A549 (cell line): ENCODE results near the gene TMUB2. TPM values are rescaled to one million over a fixed set of nuclear protein-coding genes. Genes with fewer than 3 reads are reported as not detected.

Experiments
- ATAC-seq, 2 experiments: fragments of 200-7000 bp in 1 of 2; fragments of >200 bp in 1 of 2; cut with Nextera tagmentation in 1 of 2; cut with Tn5 transposase in 1 of 2; 3 replicates each; pipeline versions ENCODE4 v1.8.0 to v1.9.1; 2018 to 2020; ENCODE audit warnings: mild to moderate bottlenecking in 1 of 2, moderate library complexity in 1 of 2
- CTCF ChIA-PET: fragments of 300-600 bp; sonication (Branson Sonifier 250); formaldehyde crosslinking; extraction: SDS; loops from one replicate; lab custom pipeline; 2021; ENCODE audit warnings: antibody characterized with exemption, inconsistent platforms; lab: Yijun Ruan, JAX
- POLR2A ChIA-PET: fragments of 350-600 bp; formaldehyde crosslinking; extraction: SDS; loops from one replicate; lab custom pipeline; 2021; ENCODE audit warnings: antibody characterized with exemption, inconsistent platforms; lab: Yijun Ruan, JAX
- DNase-seq, 2 experiments: peaks; one replicate each; pipeline versions ENCODE4 v3.0.0 to v3.0.0-alpha.2; 2011 to 2016; ENCODE audit warnings: low read depth in 1 of 2, low spot score in 1 of 2
- FAIRE-seq: peaks from 2 replicates; lab custom pipeline; 2011; peaks lifted over from hg19 to GRCh38; lab: Jason Lieb, UNC
- H3K27ac ChIP-seq, 2 experiments: fragments of >200 bp; sonication (Bioruptor Twin); formaldehyde crosslinking; 3 replicates each; pipeline ENCODE4 v1.5.1; 2016 to 2017
- H3K4me1 ChIP-seq: fragments of >200 bp; sonication (Bioruptor Twin); formaldehyde crosslinking; 3 replicates; pipeline ENCODE4 v1.6.1; 2016
- H3K4me2 ChIP-seq: fragments of >200 bp; sonication (Bioruptor Twin); formaldehyde crosslinking; 3 replicates; pipeline ENCODE4 v1.6.1; 2016
- H3K4me3 ChIP-seq: fragments of >200 bp; sonication (Bioruptor Twin); formaldehyde crosslinking; 3 replicates; pipeline ENCODE4 v1.5.1; 2016
- H3K9me3 ChIP-seq: fragments of >200 bp; sonication (Bioruptor Twin); formaldehyde crosslinking; 3 replicates; pipeline ENCODE4 v1.6.1; 2016
- ATOH8 ChIP-seq: fragments of 250-450 bp; sonication (Bioruptor Pico); IDR thresholded peaks from 2 replicates; pipeline ENCODE4 v1.5.0; 2020; ENCODE audit warnings: low read depth, mild to moderate bottlenecking, moderate library complexity
- CBX2 ChIP-seq: fragments of 200-600 bp; sonication (generic); IDR thresholded peaks from 2 replicates; pipeline ENCODE4 v1.6.1; 2016; ENCODE audit warnings: low read depth, mild to moderate bottlenecking, borderline replicate concordance
- CHD2 ChIP-seq: fragments of 150-350 bp; IDR thresholded peaks from 2 replicates; pipeline ENCODE4 v1.6.1; 2014; ENCODE audit warnings: low read length; ENCODE audit not compliant: partially characterized antibody
- CHD4 ChIP-seq: fragments of 200-600 bp; sonication (generic); IDR thresholded peaks from 2 replicates; pipeline ENCODE4 v1.6.1; 2016; ENCODE audit warnings: antibody characterized with exemption, mild to moderate bottlenecking, borderline replicate concordance
- FOSB ChIP-seq: fragments of 250-450 bp; sonication (Bioruptor Pico); IDR thresholded peaks from 2 replicates; pipeline ENCODE4 v1.5.0; 2020; ENCODE audit warnings: mild to moderate bottlenecking, moderate library complexity
- HDAC2 ChIP-seq: fragments of 200-600 bp; sonication (generic); IDR thresholded peaks from 2 replicates; pipeline ENCODE4 v1.6.1; 2016
- HMGXB4 ChIP-seq: fragments of 250-450 bp; sonication (Bioruptor Pico); IDR thresholded peaks from 2 replicates; pipeline ENCODE4 v1.5.0; 2021; ENCODE audit warnings: mild to moderate bottlenecking, moderate library complexity, borderline replicate concordance
- HOXA7 ChIP-seq: fragments of 250-450 bp; sonication (Bioruptor Pico); IDR thresholded peaks from 2 replicates; pipeline ENCODE4 v1.5.0; 2020; ENCODE audit warnings: mild to moderate bottlenecking, moderate library complexity
- JUN ChIP-seq, 2 experiments: fragments of >200 bp; sonication (Bioruptor Twin); formaldehyde crosslinking; IDR thresholded peaks; 2 replicates in 1 of 2; 3 replicates in 1 of 2; pipeline ENCODE4 v1.6.1; 2016 to 2017
- MAX ChIP-seq: IDR thresholded peaks from 2 replicates; pipeline ENCODE4 v1.6.1; 2012
- NFE2L2 ChIP-seq: fragments of 150-350 bp; conservative IDR thresholded peaks from 2 replicates; pipeline ENCODE4 v1.6.1; 2014; ENCODE audit warnings: low read length
- NPAS2 ChIP-seq: fragments of 250-450 bp; sonication (Bioruptor Pico); IDR thresholded peaks from 2 replicates; pipeline ENCODE4 v1.8.0; 2022; ENCODE audit warnings: mild to moderate bottlenecking, moderate library complexity, borderline replicate concordance
- PBX3 ChIP-seq: IDR thresholded peaks from 2 replicates; pipeline ENCODE4 v1.6.1; 2012
- PHF8 ChIP-seq: fragments of 200-600 bp; sonication (generic); IDR thresholded peaks from 2 replicates; pipeline ENCODE4 v1.6.1; 2016; ENCODE audit warnings: low read depth, mild to moderate bottlenecking, antibody characterized with exemption, moderate library complexity, borderline replicate concordance
- POLR2A ChIP-seq: IDR thresholded peaks from 2 replicates; pipeline ENCODE4 v1.6.1; 2012; ENCODE audit warnings: mild to moderate bottlenecking, low read length
- RAD21 ChIP-seq, 2 experiments: fragments of >200 bp in 1 of 2; sonication (Bioruptor Twin) in 1 of 2; formaldehyde crosslinking in 1 of 2; IDR thresholded peaks in 1 of 2; conservative IDR thresholded peaks in 1 of 2; 2 replicates in 1 of 2; 3 replicates in 1 of 2; pipeline ENCODE4 v1.6.1; 2012 to 2018; ENCODE audit warnings: inconsistent platforms in 1 of 2
- RARB ChIP-seq: fragments of 250-450 bp; sonication (Bioruptor Pico); IDR thresholded peaks from 2 replicates; pipeline ENCODE4 v1.8.0; 2021; ENCODE audit warnings: mild to moderate bottlenecking, moderate library complexity
- RCOR1 ChIP-seq: fragments of 150-350 bp; IDR thresholded peaks from 2 replicates; pipeline ENCODE4 v1.6.1; 2014; ENCODE audit warnings: antibody characterized with exemption, low read length, low read depth
- RNF2 ChIP-seq: fragments of 200-600 bp; sonication (generic); IDR thresholded peaks from 2 replicates; pipeline ENCODE4 v1.6.1; 2016; ENCODE audit warnings: low read depth, mild to moderate bottlenecking, antibody characterized with exemption, moderate library complexity, borderline replicate concordance
- SMC3 ChIP-seq: fragments of >200 bp; sonication (Bioruptor Twin); formaldehyde crosslinking; IDR thresholded peaks from 3 replicates; pipeline ENCODE4 v1.6.1; 2018; ENCODE audit warnings: inconsistent platforms
- TFCP2L1 ChIP-seq: fragments of 250-450 bp; sonication (Bioruptor Pico); IDR thresholded peaks from 2 replicates; pipeline ENCODE4 v1.5.0; 2021; ENCODE audit warnings: mild to moderate bottlenecking
- TP53 ChIP-seq: fragments of 250-450 bp; sonication (Bioruptor Pico); IDR thresholded peaks from 2 replicates; pipeline ENCODE4 v1.5.0; 2021; ENCODE audit warnings: mild to moderate bottlenecking, moderate library complexity
- ZC3H11A ChIP-seq: fragments of 450-650 bp; IDR thresholded peaks from 2 replicates; pipeline ENCODE4 v1.6.1; 2014; ENCODE audit warnings: antibody characterized with exemption, mild to moderate bottlenecking
- ZSCAN20 ChIP-seq: fragments of 250-450 bp; sonication (Bioruptor Pico); IDR thresholded peaks from 2 replicates; pipeline ENCODE4 v1.8.0; 2022; ENCODE audit warnings: mild to moderate bottlenecking, moderate library complexity
- WGBS: methylation state at CpG from one replicate; pipeline ENCODE4 v1.1.6; 2017; ENCODE audit errors: missing lambda C conversion rate; 5-methylcytosine and 5-hydroxymethylcytosine counted together
- polyA plus RNA-seq, 4 experiments: library from polyadenylated mRNA; depleted of rRNA in 3 of 4; stranded (reverse); fragments of >200 nt; fragmentation: RNase III in 1 of 4; extraction: RNeasy Plus Mini Kit Qiagen cat#74134 plus additional on column Dnase treatment in 1 of 4; gene quantifications; 2 replicates in 3 of 4; 3 replicates in 1 of 4; pipeline ENCODE4 v1.2.3, GENCODE V29; 2011 to 2017

TMUB2 gene
- polyA plus RNA-seq, 2 of the 4 experiments (the other 2 are of a cell fraction): 36.2 to 42.0 TPM

GRCh38 chr17:44221084-44221861 is 34.5 kb downstream of the TMUB2 start:
- ATAC-seq: peak; percentile 31 to 74
- peak overlapping the region; percentile 89 for H3K4me3 ChIP-seq
- H3K9me3 ChIP-seq: no peaks in the 10 kb centered on the region
- FAIRE-seq: no peak
- CTCF ChIA-PET: interaction anchor here (0.8 to 11.1 kb wide), 30 partner anchors 8 to 302 kb away, joined by 3 to 135 read pairs (median 4); partner anchors contain the start of genes GRN, RUNDC3A and SLC25A39
- H3K27ac ChIP-seq: peak overlapping the region; percentile 97 to 99
- no peak for TF ChIP-seq CHD2
- peak; percentile 74 for TF ChIP-seq POLR2A
- no peak for TF ChIP-seq ZC3H11A
- TF ChIP-seq NPAS2 (CRISPR knock-in tag): no peak
- TF ChIP-seq ZSCAN20 (CRISPR knock-in tag): no peak
- TF ChIP-seq RNF2: peak; percentile 64; the same call in 1 of the 2 replicates
- TF ChIP-seq FOSB (CRISPR knock-in tag): no peak
- 0 out of 2 replicates have a peak, but pooled peaks have one; percentile 9 for TF ChIP-seq PHF8
- TF ChIP-seq MAX: 0 out of 2 replicates have a peak, but pooled peaks have one; percentile 18
- TF ChIP-seq JUN (IDR thresholded peaks at IDR 0.05): peak in 1 of 2 experiments; percentile 2; a peak in 3 of 5 replicates
- peak overlapping the region; percentile 86 for H3K4me2 ChIP-seq
- peaks cover 29% of the 10 kb centered on the region for H3K4me1 ChIP-seq
- POLR2A ChIA-PET: interaction anchor here (0.6 to 2.2 kb wide), 24 partner anchors 10 to 402 kb away, joined by 3 to 20 read pairs (median 4); partner anchors contain the start of genes ATXN7L3, GRN, RUNDC3A and SLC25A39
- DNase-seq: peak; percentile 82 to 85
- WGBS: 1% methylated on average over 54 of the region's 54 CpGs

GRCh38 chr17:44221862-44222111 is 35.0 kb downstream of the TMUB2 start:
- TF ChIP-seq POLR2A: peak; percentile 56
- TF ChIP-seq HOXA7 (CRISPR knock-in tag): no peak
- TF ChIP-seq ATOH8 (CRISPR knock-in tag): no peak
- TF ChIP-seq RARB (CRISPR knock-in tag): no peak
- TF ChIP-seq CHD4: no peak
- no peak for TF ChIP-seq HDAC2
- 0 out of 2 replicates have a peak, but pooled peaks have one; percentile 17 for TF ChIP-seq PBX3
- TF ChIP-seq CBX2: no peak
- no peak for TF ChIP-seq TP53 (CRISPR knock-in tag)
- no peak for TF ChIP-seq TFCP2L1 (CRISPR knock-in tag)
- peak; percentile 6; the same call in 1 of the 2 replicates for TF ChIP-seq PHF8
- no peak for TF ChIP-seq SMC3
- no peak for TF ChIP-seq HMGXB4
- no peak for TF ChIP-seq CHD2
- no peak for TF ChIP-seq MAX
- no peak for TF ChIP-seq RCOR1
- TF ChIP-seq RAD21 (conservative IDR thresholded peaks at IDR 0.05 in 1 of 2, IDR thresholded peaks at IDR 0.05 in 1 of 2): no peak
- no peak for TF ChIP-seq NFE2L2
- peak in 1 of 2 experiments; percentile 0; a peak in 1 of 6 replicates for ATAC-seq
- peaks cover 29% of the 10 kb centered on the region for H3K4me1 ChIP-seq
- no peaks in the 10 kb centered on the region for H3K9me3 ChIP-seq
- H3K4me3 ChIP-seq: peak overlapping the region; percentile 89
- FAIRE-seq: no peak
- no peak for DNase-seq
- WGBS: 1% methylated on average over 17 of the region's 17 CpGs
- H3K4me2 ChIP-seq: peak overlapping the region; percentile 86
- POLR2A ChIA-PET: interaction anchor here (0.6 to 2.2 kb wide), 21 partner anchors 9 to 401 kb away, joined by 3 to 20 read pairs (median 4); partner anchors contain the start of genes ATXN7L3, GRN, RUNDC3A and SLC25A39
- CTCF ChIA-PET: interaction anchor here (0.9 to 11.1 kb wide), 28 partner anchors 8 to 199 kb away, joined by 3 to 135 read pairs (median 4); partner anchors contain the start of genes GRN, RUNDC3A and SLC25A39
- H3K27ac ChIP-seq: peak overlapping the region; percentile 97 to 99
